HG02759 (cell line): Measurements from ENCODE around the gene SNRNP35.
"Not testable (repeated sequence)": the region's sequence is repeated elsewhere in the genome, so short reads cannot be mapped to it uniquely, and the experiment has no call there.

ENCODE experiments used
- ATAC-seq: cut with Tn5 transposase; IDR thresholded peaks from one replicate; pipeline ENCODE4 v1.9.1; 2021; ENCODE audit warnings: mild to moderate bottlenecking, moderate library complexity; ENCODE audit not compliant: unreplicated experiment

SNRNP35 gene

GRCh38 chr12:123457980-123458779, at the start of gene SNRNP35:
Gene SNRNP35, plus strand, starts transcription at chr12:123458139. Its CDS starts 7,402 bp downstream, at chr12:123465541.
- peak; percentile 74 for ATAC-seq

GRCh38 chr12:123408619-123409018, 49.3 kb upstream of the SNRNP35 start:
- not testable (repeated sequence) for ATAC-seq

GRCh38 chr12:123409284-123410040, 48.5 kb upstream of the SNRNP35 start:
- ATAC-seq = not testable (repeated sequence)

- ATAC-seq = no peak
These were observed 47.9 kb upstream of the SNRNP35 start for GRCh38 chr12:123410041-123410412.

- ATAC-seq = no peak
These were observed 36.6 kb upstream of the SNRNP35 start for GRCh38 chr12:123421314-123421713.

GRCh38 chr12:123427036-123427769, 30.7 kb upstream of the SNRNP35 start:
- ATAC-seq = peak; percentile 95

- no peak for ATAC-seq
These were observed 29.3 kb upstream of the SNRNP35 start for GRCh38 chr12:123428591-123428990.

GRCh38 chr12:123429101-123429500, 28.8 kb upstream of the SNRNP35 start:
- ATAC-seq = not testable (repeated sequence)

GRCh38 chr12:123431951-123432817, 25.8 kb upstream of the SNRNP35 start:
- ATAC-seq = peak; percentile 22

GRCh38 chr12:123433615-123434014, 24.3 kb upstream of the SNRNP35 start:
- ATAC-seq = no peak

- ATAC-seq = no peak
These were observed 22.3 kb upstream of the SNRNP35 start for GRCh38 chr12:123435636-123436016.

- ATAC-seq = peak; percentile 79
These were observed 21.6 kb upstream of the SNRNP35 start, which contains the start of gene RILPL2 for GRCh38 chr12:123436017-123436964. Gene RILPL2, minus strand, starts transcription at chr12:123436684. Its CDS starts 264 bp downstream, at chr12:123436420.

- peak; percentile 45 for ATAC-seq
These were observed 16.3 kb upstream of the SNRNP35 start for GRCh38 chr12:123441523-123442164.

- ATAC-seq = no peak
These were observed 15.2 kb upstream of the SNRNP35 start for GRCh38 chr12:123442774-123443173.

- no peak for ATAC-seq
These were observed 13.6 kb upstream of the SNRNP35 start for GRCh38 chr12:123444092-123445026.

- ATAC-seq = no peak
These were observed 12.3 kb upstream of the SNRNP35 start for GRCh38 chr12:123445388-123446332.

GRCh38 chr12:123446333-123446713, 11.6 kb upstream of the SNRNP35 start:
- no peak for ATAC-seq
